Transverse colon (tissue), 4 donors: ENCODE results near the gene RASSF4. TPM values are rescaled to one million over a fixed set of nuclear protein-coding genes. Genes with fewer than 3 reads are reported as not detected.

Experiments used
- DNase-seq: peaks from one replicate; pipeline ENCODE4 v3.0.0-alpha.2; 2019
- H3K27ac ChIP-seq, 4 donors: fragments of 200-600 bp; sonication (generic); 2 replicates each; pipeline ENCODE4 v1.5.1; 2016 to 2018; ENCODE audit warnings: inconsistent platforms in 4 of 4
- H3K27me3 ChIP-seq: fragments of 200-600 bp; sonication (generic); 2 replicates; pipeline ENCODE4 v1.5.1; 2017; ENCODE audit warnings: inconsistent platforms
- H3K36me3 ChIP-seq, 4 donors: fragments of 200-600 bp; sonication (generic); 2 replicates each; pipeline ENCODE4 v1.5.1; 2017 to 2019; ENCODE audit warnings: inconsistent platforms in 4 of 4
- H3K4me1 ChIP-seq, 4 donors: fragments of 200-600 bp; sonication (generic); 2 replicates each; pipeline ENCODE4 v1.5.1; 2017 to 2020; ENCODE audit warnings: inconsistent platforms in 4 of 4
- H3K4me3 ChIP-seq, 4 donors: fragments of 200-600 bp; sonication (generic); 1 replicate in 1 of 4; 2 replicates in 3 of 4; pipeline versions ENCODE4 v1.5.1 to v1.6.1; 2017 to 2019; ENCODE audit warnings: inconsistent platforms in 4 of 4
- H3K9me3 ChIP-seq, 2 donors: fragments of 200-600 bp; sonication (generic); 2 replicates each; pipeline ENCODE4 v1.5.1; 2017 to 2019; ENCODE audit warnings: inconsistent platforms in 2 of 2
- CTCF ChIP-seq, 5 experiments: fragments of 200-600 bp in 3 of 5; fragments of 450-650 bp in 2 of 5; sonication (generic) in 3 of 5; IDR thresholded peaks; 1 replicate in 2 of 5; 2 replicates in 3 of 5; pipeline ENCODE4 v1.5.1; 2016 to 2017; ENCODE audit warnings: antibody characterized with exemption in 5 of 5, inconsistent platforms in 3 of 5, mild to moderate bottlenecking in 2 of 5, moderate library complexity in 1 of 5
- EP300 ChIP-seq: sonication (generic); formaldehyde crosslinking; IDR thresholded peaks from one replicate; pipeline ENCODE4 v1.6.1; 2017; ENCODE audit warnings: antibody characterized with exemption, low read depth
- POLR2A ChIP-seq: fragments of 450-650 bp; IDR thresholded peaks from one replicate; pipeline ENCODE4 v1.6.1; 2016; ENCODE audit warnings: antibody characterized with exemption, mild to moderate bottlenecking, moderate library complexity
- POLR2AphosphoS5 ChIP-seq, 3 donors: sonication (generic); formaldehyde crosslinking; IDR thresholded peaks; one replicate each; pipeline ENCODE4 v1.6.1; 2016; ENCODE audit warnings: antibody characterized with exemption in 3 of 3
- WGBS, 2 donors: methylation state at CpG; one replicate each; pipeline ENCODE4 v1.1.5; 2018; ENCODE audit warnings: low coverage in 1 of 2; 5-methylcytosine and 5-hydroxymethylcytosine counted together
- in situ Hi-C, 4 donors: fragments of 200-750 bp; cut with MboI; loops; one replicate each; pipeline versions ENCODE4 v1.15.0 to v1.15.1; 2017; ENCODE audit warnings: low sequenced_read_pairs in 3 of 4, low pct_ligation_motif_present in 1 of 4, low pct_unique_long_range_greater_than_20kb in 1 of 4
- intact Hi-C: fragments of 100-400 bp; cut with DNase I; formaldehyde crosslinking; loops from one replicate; pipeline ENCODE4 v1.15.1; 2023; ENCODE audit warnings: low total_unique reads
- total RNA-seq, 4 donors: library from RNA; depleted of rRNA; stranded (reverse); fragments of >200 nt; gene quantifications; one replicate each; pipeline ENCODE4 v1.1.0, GENCODE V29; 2016

Gene RASSF4
- total RNA-seq, 4 donors from 2014 or later, result 26.8 to 37.8 (median 27.5) TPM

- no peaks in the 10 kb centered on the region for H3K27me3 ChIP-seq
- TF ChIP-seq POLR2A (no peak), CTCF (IDR thresholded peaks at IDR 0.05) (no peak), EP300 (no peak), POLR2AphosphoS5 (IDR thresholded peaks at IDR 0.05) (no peak)
- no peaks in the 10 kb centered on the region for H3K9me3 ChIP-seq
- peaks cover 9 to 41% (median 17%) of the 10 kb centered on the region in 4 donors for H3K4me1 ChIP-seq
- 91 to 98% methylated on average over 10 of the region's 10 CpGs for WGBS, 2 donors
- DNase-seq, result no peak
- intact Hi-C loops, result loop anchor here (2.0 kb wide), 1 partner anchor 45 kb away; the partner anchor contains the start of gene RASSF4
- no peak overlapping the region for H3K27ac ChIP-seq
- H3K36me3 ChIP-seq, result peaks cover 0 to 10% (median 4%) of the 10 kb centered on the region in 4 donors
- no peak overlapping the region for H3K4me3 ChIP-seq
- in situ Hi-C loops, result no loop called here
Observed at GRCh38 chr10:45003432-45004000, 43.9 kb downstream of the RASSF4 start.

- in situ Hi-C loops, result no loop called here
Observed at GRCh38 chr10:45004661-45005060, 45.1 kb downstream of the RASSF4 start.

GRCh38 chr10:45005284-45005683 is 45.7 kb downstream of the RASSF4 start:
- TF ChIP-seq POLR2A, result no peak
- no peak for TF ChIP-seq CTCF (IDR thresholded peaks at IDR 0.05)
- TF ChIP-seq EP300, result no peak
- TF ChIP-seq POLR2AphosphoS5 (IDR thresholded peaks at IDR 0.05), result no peak
- no peaks in the 10 kb centered on the region for H3K9me3 ChIP-seq
- WGBS, 2 donors, result 92 to 95% methylated on average over 1 of the region's 1 CpG
- peaks cover 0 to 10% (median 4%) of the 10 kb centered on the region in 4 donors for H3K36me3 ChIP-seq
- no peaks in the 10 kb centered on the region for H3K27me3 ChIP-seq
- DNase-seq, result no peak
- H3K4me1 ChIP-seq, result peaks cover 9 to 39% (median 14%) of the 10 kb centered on the region in 4 donors
- H3K4me3 ChIP-seq, result no peak overlapping the region
- intact Hi-C loops, result no loop called here
- H3K27ac ChIP-seq, result no peak overlapping the region
- in situ Hi-C loops, result no loop called here

More at GRCh38 chr10:45004661-45005060, 45.1 kb downstream of the RASSF4 start:
- DNase-seq, result no peak
- Histone ChIP-seq H3K4me1 (peaks cover 9 to 44% (median 17%) of the 10 kb centered on the region in 4 donors), H3K36me3 (peaks cover 0 to 10% (median 4%) of the 10 kb centered on the region in 4 donors), H3K9me3 (no peaks in the 10 kb centered on the region), H3K27me3 (no peaks in the 10 kb centered on the region), H3K27ac (no peak overlapping the region), H3K4me3 (no peak overlapping the region)
- TF ChIP-seq POLR2AphosphoS5 (IDR thresholded peaks at IDR 0.05), result no peak
- no peak for TF ChIP-seq POLR2A
- no peak for TF ChIP-seq EP300
- no peak for TF ChIP-seq CTCF (IDR thresholded peaks at IDR 0.05)
- 63 to 81% methylated on average over 3 of the region's 3 CpGs for WGBS, 2 donors
- intact Hi-C loops, result no loop called here

- no peak overlapping the region for H3K4me3 ChIP-seq
- TF ChIP-seq POLR2AphosphoS5 (IDR thresholded peaks at IDR 0.05) (no peak), CTCF (IDR thresholded peaks at IDR 0.05) (no peak), EP300 (no peak), POLR2A (no peak)
- no peaks in the 10 kb centered on the region for H3K27me3 ChIP-seq
- H3K36me3 ChIP-seq, result peaks cover 0 to 10% (median 4%) of the 10 kb centered on the region in 4 donors
- no peak overlapping the region for H3K27ac ChIP-seq
- no peaks in the 10 kb centered on the region for H3K9me3 ChIP-seq
- DNase-seq, result no peak
- intact Hi-C loops, result no loop called here
- in situ Hi-C loops, result no loop called here
- 77 to 93% methylated on average over 2 to 3 of the region's 3 CpGs for WGBS, 2 donors
- peaks cover 9 to 35% (median 11%) of the 10 kb centered on the region in 4 donors for H3K4me1 ChIP-seq
Observed at GRCh38 chr10:45006276-45007030, 46.9 kb downstream of the RASSF4 start.
